Hematopoietic multipotent progenitor cell treated with erythropoietin and hydrocortisone succinate and interleukin-3 and kit ligand, for 15 days (in vitro differentiated cells): ENCODE data around the gene PDHX.

Source experiments
- DNase-seq: peaks from one replicate; pipeline ENCODE4 v3.0.0-alpha.2; 2015; ENCODE audit warnings: low spot score

The PDHX gene

DNA sequence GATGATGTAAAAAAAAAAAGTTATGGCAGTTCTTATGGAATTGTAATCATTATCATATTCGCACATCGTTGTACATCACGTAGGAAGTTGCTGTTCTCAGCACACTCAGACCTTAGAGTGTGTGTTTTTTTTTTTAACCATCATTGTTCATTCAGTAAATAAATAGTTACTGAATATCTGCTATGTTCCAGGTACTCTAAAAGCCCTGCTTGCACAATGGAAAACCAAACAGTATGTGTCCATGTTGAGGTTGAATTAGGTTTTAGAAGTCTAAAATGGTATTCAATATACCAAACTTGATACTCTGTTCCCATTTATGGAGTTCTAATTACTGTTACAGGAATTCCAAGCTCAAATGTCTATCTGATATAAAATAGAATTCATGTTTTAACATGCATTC lies 41.2 kb downstream of the PDHX start:
- DNase-seq, result no peak

GRCh38 chr11:34959770-34960169 lies 43.4 kb downstream of the PDHX start:
- no peak for DNase-seq

- no peak for DNase-seq
Measured at GRCh38 chr11:34960277-34960676, 43.9 kb downstream of the PDHX start.

- DNase-seq, result no peak
Measured at GRCh38 chr11:34962034-34962433, 45.6 kb downstream of the PDHX start.

GRCh38 chr11:34963351-34963750 lies 46.9 kb downstream of the PDHX start:
- no peak for DNase-seq

GRCh38 chr11:34964610-34965331 lies 48.4 kb downstream of the PDHX start:
- DNase-seq, result no peak

DNA sequence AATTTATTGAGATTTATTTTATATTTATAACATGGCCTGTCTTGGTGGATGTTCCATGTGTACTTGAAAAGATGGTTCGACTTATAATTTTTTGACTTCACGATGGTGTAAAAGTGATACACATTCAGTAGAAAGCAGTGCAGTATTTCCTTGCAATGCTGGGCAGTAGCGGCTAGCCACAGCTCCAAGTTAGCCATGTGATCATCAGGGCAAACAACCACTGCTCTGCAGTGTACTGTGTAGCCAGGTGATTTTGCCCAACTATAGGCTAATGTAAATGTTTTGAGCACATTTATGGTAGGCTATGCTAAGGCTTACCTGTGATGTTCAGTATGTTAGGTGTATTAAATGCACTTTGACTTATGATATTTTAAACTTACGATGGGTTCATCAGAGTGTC lies 52.4 kb downstream of the PDHX start:
- no peak for DNase-seq

- DNase-seq, result no peak
Measured at GRCh38 chr11:34970033-34970432, 53.6 kb downstream of the PDHX start.

- DNase-seq, result no peak
Measured at GRCh38 chr11:34970480-34970879, 54.1 kb downstream of the PDHX start.

GRCh38 chr11:34971928-34972327 lies 55.5 kb downstream of the PDHX start:
- no peak for DNase-seq

DNA sequence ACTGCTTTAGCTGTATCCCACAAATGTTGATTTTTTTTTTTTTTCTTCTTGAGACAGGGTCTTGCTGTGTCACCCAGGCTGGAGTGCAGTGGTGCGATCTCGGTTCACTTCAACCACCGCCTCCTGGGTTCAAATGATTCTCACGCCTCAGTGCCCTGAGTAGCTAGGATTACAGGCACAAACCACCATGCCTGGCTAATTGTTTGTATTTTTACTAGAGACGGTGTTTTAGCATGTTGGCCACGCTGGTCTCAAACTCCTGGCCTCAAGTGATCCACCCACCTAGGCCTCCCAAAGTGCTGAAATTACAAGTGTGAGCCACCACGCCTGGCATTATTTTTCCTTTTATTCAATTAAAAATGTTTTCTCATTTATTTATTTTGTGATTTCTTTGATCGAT lies 55.9 kb downstream of the PDHX start:
- DNase-seq, result no peak

DNA sequence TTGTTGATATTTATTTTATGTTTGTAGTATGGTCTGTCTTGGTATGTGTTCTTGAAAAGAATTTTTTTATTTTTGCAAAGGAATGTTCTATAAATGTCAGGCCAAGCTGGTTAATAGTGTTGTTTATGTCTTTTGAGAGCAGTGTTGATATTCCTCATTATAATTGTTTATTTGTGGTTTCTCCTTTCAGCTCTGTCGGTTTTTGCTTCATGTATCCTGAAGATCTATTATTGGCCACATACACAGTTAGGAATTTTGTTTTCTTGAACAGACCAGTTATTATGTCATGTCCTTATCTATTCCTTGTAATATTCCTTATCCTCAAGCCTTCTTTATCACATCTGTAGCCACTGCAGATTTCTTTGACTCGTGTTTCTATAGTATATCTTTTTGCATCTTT lies 56.5 kb downstream of the PDHX start:
- DNase-seq, result no peak

GRCh38 chr11:34975482-34975881 lies 59.1 kb downstream of the PDHX start:
- DNase-seq, result no peak

- DNase-seq, result no peak
Measured at GRCh38 chr11:34976496-34977088, 60.2 kb downstream of the PDHX start.

DNA sequence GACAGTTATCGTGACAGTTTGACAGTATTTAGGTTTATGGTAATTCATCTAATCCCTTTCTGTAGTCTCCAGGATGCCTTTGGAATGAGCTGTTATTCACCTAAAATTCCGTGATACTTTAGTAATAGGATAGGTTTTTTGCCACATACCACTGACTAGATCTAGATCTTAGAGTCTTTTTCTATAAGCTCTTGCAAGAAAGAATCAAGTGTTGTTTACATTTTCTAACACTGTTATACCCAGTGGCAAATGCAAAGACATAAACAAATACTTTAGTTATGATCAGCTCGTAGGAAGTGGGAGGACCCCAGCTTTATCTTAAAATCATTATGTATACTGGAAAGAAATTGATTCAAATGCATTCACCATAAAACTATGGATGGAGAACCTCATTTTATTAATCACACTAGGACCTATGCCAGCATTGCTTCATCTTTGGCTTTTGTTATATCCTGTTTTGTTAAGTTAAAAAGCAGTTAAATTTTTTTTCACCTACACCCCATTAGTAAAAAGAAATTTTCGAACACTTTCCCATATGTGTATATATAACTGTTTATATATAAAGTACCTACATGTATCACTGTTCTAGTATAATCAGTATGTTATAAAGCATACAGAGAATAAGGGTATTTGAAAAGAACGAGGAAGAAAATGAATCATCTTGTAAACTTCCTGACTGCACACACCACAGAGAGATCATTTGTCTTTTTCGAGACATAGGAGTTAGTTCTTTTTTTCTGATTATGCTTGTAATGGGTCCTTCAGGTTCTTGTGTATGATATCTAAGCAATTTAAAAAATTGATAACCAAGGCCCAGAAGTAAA lies 60.9 kb downstream of the PDHX start:
- DNase-seq, result no peak

DNA sequence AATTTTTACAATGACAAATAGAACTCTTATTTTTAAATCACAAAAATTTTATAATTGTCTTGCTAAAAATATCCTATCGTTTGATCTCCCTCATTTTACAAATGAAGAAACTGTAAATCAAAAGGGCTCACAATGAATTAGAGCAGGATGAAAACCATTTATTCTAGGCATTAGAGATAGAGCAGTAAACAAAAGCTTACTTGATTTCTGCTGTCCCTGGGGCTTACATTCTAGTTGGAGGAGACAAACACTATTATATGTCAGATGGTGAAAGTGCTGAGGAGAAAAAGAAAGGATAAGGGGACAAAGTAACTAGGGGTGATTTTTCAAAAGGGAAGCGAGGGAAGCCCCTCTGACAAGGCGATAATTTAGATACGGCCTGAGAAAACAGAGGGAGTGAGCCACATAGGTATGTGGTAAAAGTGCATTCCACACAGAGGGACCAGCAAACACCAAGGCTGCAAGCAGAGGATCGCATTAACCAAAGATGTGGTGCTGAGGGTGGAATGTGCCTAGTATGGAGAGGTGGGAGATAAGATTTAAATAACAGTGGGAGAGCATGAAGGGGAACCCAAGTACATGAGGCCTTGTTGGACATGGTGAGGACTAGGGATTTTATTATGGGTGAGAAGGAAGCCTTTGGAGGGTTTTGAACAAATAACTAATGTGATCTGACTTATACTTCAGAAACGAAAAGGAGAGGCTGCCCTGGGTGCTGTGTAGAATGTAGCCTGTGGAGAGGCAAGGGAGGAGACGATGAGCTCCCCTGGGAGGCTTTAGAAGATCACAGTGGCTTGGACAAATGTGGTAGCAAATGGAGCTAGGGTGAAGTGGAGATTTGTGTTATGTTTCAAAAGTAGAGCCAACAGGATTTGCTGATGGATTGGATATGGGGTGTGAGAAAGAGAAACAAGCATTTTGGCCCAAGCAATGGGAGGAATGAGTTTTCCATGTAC lies 62.1 kb downstream of the PDHX start:
- DNase-seq, result no peak

DNA sequence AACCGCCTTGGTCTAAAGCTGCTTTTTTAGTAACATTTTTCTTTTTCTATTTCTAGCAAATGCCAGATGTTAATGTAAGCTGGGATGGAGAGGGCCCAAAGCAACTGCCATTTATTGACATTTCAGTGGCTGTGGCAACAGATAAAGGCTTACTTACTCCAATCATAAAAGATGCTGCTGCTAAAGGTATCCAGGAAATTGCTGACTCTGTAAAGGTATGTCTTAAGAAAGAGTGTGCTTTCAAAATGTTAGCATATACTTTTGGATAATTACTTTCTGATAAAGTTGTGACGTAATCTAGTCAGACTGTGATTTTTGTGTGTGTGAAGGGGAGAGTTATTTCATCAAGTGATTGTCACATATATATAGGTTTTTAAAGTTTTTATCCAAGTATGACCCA lies 68.1 kb downstream of the PDHX start:
- DNase-seq, result no peak

GRCh38 chr11:34986883-34987520 lies 70.6 kb downstream of the PDHX start:
- no peak for DNase-seq

DNA sequence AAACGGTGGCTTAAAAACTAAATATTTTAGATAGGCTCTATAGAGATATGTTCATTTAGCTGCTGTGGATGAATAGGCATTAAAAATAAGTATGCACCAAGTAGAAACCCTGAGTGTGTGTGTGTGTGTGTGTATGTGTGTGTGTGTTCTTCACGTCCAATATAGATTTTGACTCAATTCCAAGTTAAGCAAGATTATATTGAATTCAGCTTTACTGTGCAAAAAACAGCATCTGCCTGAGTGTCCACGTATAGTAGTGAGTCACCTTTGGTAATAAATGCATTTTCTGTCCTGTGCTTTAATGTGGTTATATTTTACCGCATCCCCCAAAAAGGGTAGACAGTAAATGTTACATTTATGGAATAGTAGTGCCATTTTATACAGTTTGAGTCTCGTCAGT lies 71.2 kb downstream of the PDHX start:
- no peak for DNase-seq

GRCh38 chr11:34988294-34989255 lies 72.2 kb downstream of the PDHX start:
- no peak for DNase-seq
